KMS-11 (cell line): Measurements from ENCODE around the gene DHPS.

Experiments
- H2AFZ ChIP-seq: fragments of 200-600 bp; sonication (generic); 2 replicates; pipeline ENCODE4 v1.6.1; 2016; ENCODE audit warnings: antibody characterized with exemption, mixed run types, low read depth
- H3K27ac ChIP-seq: fragments of 200-600 bp; sonication (generic); 2 replicates; pipeline ENCODE4 v1.6.1; 2016; ENCODE audit warnings: mild to moderate bottlenecking, mixed run types
- H3K27me3 ChIP-seq: fragments of 200-600 bp; sonication (generic); 2 replicates; pipeline ENCODE4 v1.6.1; 2017; ENCODE audit warnings: mild to moderate bottlenecking, low read depth, mixed run types, moderate library complexity; ENCODE audit not compliant: insufficient read depth
- H3K36me3 ChIP-seq: fragments of 200-600 bp; sonication (generic); 2 replicates; pipeline ENCODE4 v1.6.1; 2017; ENCODE audit warnings: mild to moderate bottlenecking, mixed run types; ENCODE audit not compliant: insufficient read depth
- H3K4me1 ChIP-seq: fragments of 200-600 bp; sonication (generic); 2 replicates; pipeline ENCODE4 v1.6.1; 2016; ENCODE audit warnings: mild to moderate bottlenecking, low read depth, mixed run types; ENCODE audit not compliant: poor library complexity, severe bottlenecking
- H3K4me2 ChIP-seq: fragments of 200-600 bp; sonication (generic); 2 replicates; pipeline ENCODE4 v1.7.0; 2016; ENCODE audit warnings: mild to moderate bottlenecking, mixed run types
- H3K4me3 ChIP-seq: fragments of 200-600 bp; sonication (generic); IDR thresholded peaks from 2 replicates; pipeline ENCODE4 v1.6.1; 2017; ENCODE audit warnings: low read depth, low read length, mixed read lengths; ENCODE audit not compliant: insufficient read depth
- H3K79me2 ChIP-seq: fragments of 200-600 bp; sonication (generic); 2 replicates; pipeline ENCODE4 v1.6.1; 2016; ENCODE audit warnings: low read depth, mixed run types; ENCODE audit not compliant: insufficient read depth
- H3K9ac ChIP-seq: fragments of 200-600 bp; sonication (generic); 2 replicates; pipeline ENCODE4 v1.6.1; 2016; ENCODE audit warnings: mild to moderate bottlenecking, mixed run types
- H4K20me1 ChIP-seq: fragments of 200-600 bp; sonication (generic); 2 replicates; pipeline ENCODE4 v1.6.1; 2016; ENCODE audit warnings: mild to moderate bottlenecking, mixed run types; ENCODE audit not compliant: insufficient read depth
- CTCF ChIP-seq: fragments of 200-600 bp; sonication (generic); conservative IDR thresholded peaks from 2 replicates; pipeline ENCODE4 v1.6.1; 2017; ENCODE audit warnings: low read depth, mild to moderate bottlenecking, antibody characterized with exemption, low read length, moderate library complexity, mixed read lengths

DHPS gene

GRCh38 chr19:12708641-12709040 is 27.0 kb upstream of the DHPS start:
- no peak overlapping the region for H2AFZ ChIP-seq
- H4K20me1 ChIP-seq = no peaks in the 10 kb centered on the region
- no peaks in the 10 kb centered on the region for H3K79me2 ChIP-seq
- no peak overlapping the region for H3K9ac ChIP-seq
- H3K36me3 ChIP-seq = peaks cover 5% of the 10 kb centered on the region; the same call in 1 of the 2 replicates
- H3K4me1 ChIP-seq = no peaks in the 10 kb centered on the region
- no peak overlapping the region for H3K4me2 ChIP-seq
- no peaks in the 10 kb centered on the region for H3K27me3 ChIP-seq
- H3K27ac ChIP-seq = no peak overlapping the region
- H3K4me3 ChIP-seq = no peak overlapping the region
- no peak for TF ChIP-seq CTCF

- Histone ChIP-seq H3K36me3 (peaks cover 3% of the 10 kb centered on the region; the same call in 1 of the 2 replicates), H3K27ac (no peak overlapping the region), H3K4me3 (no peak overlapping the region), H3K79me2 (no peaks in the 10 kb centered on the region), H3K9ac (no peak overlapping the region), H3K4me1 (no peaks in the 10 kb centered on the region), H2AFZ (no peak overlapping the region), H3K27me3 (no peaks in the 10 kb centered on the region), H4K20me1 (no peaks in the 10 kb centered on the region), H3K4me2 (no peak overlapping the region)
- no peak for TF ChIP-seq CTCF
These were observed 24.6 kb upstream of the DHPS start for GRCh38 chr19:12706332-12706718.

- no peaks in the 10 kb centered on the region for H3K79me2 ChIP-seq
- no peaks in the 10 kb centered on the region for H3K27me3 ChIP-seq
- H3K4me3 ChIP-seq = no peak overlapping the region
- H2AFZ ChIP-seq = no peak overlapping the region
- no peak overlapping the region for H3K4me2 ChIP-seq
- no peak overlapping the region for H3K27ac ChIP-seq
- no peaks in the 10 kb centered on the region for H4K20me1 ChIP-seq
- no peaks in the 10 kb centered on the region for H3K4me1 ChIP-seq
- H3K36me3 ChIP-seq = peaks cover 3% of the 10 kb centered on the region; the same call in 1 of the 2 replicates
- no peak for TF ChIP-seq CTCF
- H3K9ac ChIP-seq = no peak overlapping the region
These were observed 24.1 kb upstream of the DHPS start for GRCh38 chr19:12705654-12706331.

- H3K79me2 ChIP-seq = no peaks in the 10 kb centered on the region
- H3K4me2 ChIP-seq = no peak overlapping the region
- no peak overlapping the region for H3K9ac ChIP-seq
- TF ChIP-seq CTCF = no peak
- H3K27ac ChIP-seq = no peak overlapping the region
- H3K36me3 ChIP-seq = no peaks in the 10 kb centered on the region; the same call in 1 of the 2 replicates
- no peak overlapping the region for H2AFZ ChIP-seq
- H3K4me3 ChIP-seq = no peak overlapping the region
- no peaks in the 10 kb centered on the region for H4K20me1 ChIP-seq
- no peaks in the 10 kb centered on the region for H3K27me3 ChIP-seq
- H3K4me1 ChIP-seq = no peaks in the 10 kb centered on the region
These were observed 23.5 kb upstream of the DHPS start for GRCh38 chr19:12705169-12705568.
